ENCODE data around the gene ADARB1. TPM values are rescaled to one million over a fixed set of nuclear protein-coding genes. Genes with fewer than 3 reads are reported as not detected.

ADARB1 gene
- total RNA-seq, 1 experiment from 2014 or later, result 14.6 TPM

DNA sequence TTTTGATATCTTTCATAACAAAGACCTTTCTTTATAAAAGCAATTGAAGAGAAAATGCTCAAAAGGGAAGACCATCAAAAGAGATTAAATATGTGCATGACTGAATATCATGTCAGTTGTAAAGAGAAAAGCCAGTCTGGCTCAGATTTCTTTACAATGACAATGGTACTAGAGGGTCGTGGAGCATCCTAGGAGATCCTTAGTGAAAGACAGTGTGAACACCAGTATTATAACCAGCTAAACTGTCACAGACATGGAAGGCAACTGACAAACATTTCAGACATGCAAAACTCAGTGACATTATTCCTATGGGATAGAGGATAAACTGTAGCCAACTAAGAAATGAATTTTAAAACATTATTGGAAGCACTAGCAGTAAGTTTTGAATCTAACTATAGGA lies 27.1 kb upstream of the ADARB1 start (continued):
- TF ChIP-seq SMAD3 (CRISPR knock-in tag; IDR thresholded peaks at IDR 0.05; ENCODE audit: borderline replicate concordance), result no peak
- TF ChIP-seq, protein P1, sequence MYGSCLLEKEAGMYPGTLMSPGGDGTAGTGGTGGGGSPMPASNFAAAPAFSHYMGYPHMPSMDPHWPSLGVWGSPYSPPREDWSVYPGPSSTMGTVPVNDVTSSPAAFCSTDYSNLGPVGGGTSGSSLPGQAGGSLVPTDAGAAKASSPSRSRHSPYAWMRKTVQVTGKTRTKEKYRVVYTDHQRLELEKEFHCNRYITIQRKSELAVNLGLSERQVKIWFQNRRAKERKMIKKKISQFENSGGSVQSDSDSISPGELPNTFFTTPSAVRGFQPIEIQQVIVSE (CRISPR knock-in tag; IDR thresholded peaks at IDR 0.05; ENCODE audit: borderline replicate concordance), result no peak
- TF ChIP-seq CBFB (CRISPR knock-in tag; IDR thresholded peaks at IDR 0.05; ENCODE audit: low read depth), result no peak
- no peak for TF ChIP-seq ZNF121 (CRISPR knock-in tag; IDR thresholded peaks at IDR 0.05)
- TF ChIP-seq ATF1 (CRISPR knock-in tag; IDR thresholded peaks at IDR 0.05), result no peak
- TF ChIP-seq, protein P2, sequence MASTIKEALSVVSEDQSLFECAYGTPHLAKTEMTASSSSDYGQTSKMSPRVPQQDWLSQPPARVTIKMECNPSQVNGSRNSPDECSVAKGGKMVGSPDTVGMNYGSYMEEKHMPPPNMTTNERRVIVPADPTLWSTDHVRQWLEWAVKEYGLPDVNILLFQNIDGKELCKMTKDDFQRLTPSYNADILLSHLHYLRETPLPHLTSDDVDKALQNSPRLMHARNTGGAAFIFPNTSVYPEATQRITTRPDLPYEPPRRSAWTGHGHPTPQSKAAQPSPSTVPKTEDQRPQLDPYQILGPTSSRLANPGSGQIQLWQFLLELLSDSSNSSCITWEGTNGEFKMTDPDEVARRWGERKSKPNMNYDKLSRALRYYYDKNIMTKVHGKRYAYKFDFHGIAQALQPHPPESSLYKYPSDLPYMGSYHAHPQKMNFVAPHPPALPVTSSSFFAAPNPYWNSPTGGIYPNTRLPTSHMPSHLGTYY (CRISPR knock-in tag; IDR thresholded peaks at IDR 0.05), result no peak
- no peak for TF ChIP-seq NFYB (CRISPR knock-in tag; conservative IDR thresholded peaks at IDR 0.05; ENCODE audit: low read depth)
- TF ChIP-seq JUN (CRISPR knock-in tag; IDR thresholded peaks at IDR 0.05), result no peak
- TF ChIP-seq, protein P3, sequence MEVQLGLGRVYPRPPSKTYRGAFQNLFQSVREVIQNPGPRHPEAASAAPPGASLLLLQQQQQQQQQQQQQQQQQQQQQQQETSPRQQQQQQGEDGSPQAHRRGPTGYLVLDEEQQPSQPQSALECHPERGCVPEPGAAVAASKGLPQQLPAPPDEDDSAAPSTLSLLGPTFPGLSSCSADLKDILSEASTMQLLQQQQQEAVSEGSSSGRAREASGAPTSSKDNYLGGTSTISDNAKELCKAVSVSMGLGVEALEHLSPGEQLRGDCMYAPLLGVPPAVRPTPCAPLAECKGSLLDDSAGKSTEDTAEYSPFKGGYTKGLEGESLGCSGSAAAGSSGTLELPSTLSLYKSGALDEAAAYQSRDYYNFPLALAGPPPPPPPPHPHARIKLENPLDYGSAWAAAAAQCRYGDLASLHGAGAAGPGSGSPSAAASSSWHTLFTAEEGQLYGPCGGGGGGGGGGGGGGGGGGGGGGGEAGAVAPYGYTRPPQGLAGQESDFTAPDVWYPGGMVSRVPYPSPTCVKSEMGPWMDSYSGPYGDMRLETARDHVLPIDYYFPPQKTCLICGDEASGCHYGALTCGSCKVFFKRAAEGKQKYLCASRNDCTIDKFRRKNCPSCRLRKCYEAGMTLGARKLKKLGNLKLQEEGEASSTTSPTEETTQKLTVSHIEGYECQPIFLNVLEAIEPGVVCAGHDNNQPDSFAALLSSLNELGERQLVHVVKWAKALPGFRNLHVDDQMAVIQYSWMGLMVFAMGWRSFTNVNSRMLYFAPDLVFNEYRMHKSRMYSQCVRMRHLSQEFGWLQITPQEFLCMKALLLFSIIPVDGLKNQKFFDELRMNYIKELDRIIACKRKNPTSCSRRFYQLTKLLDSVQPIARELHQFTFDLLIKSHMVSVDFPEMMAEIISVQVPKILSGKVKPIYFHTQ (CRISPR knock-in tag; IDR thresholded peaks at IDR 0.05), result no peak
- TF ChIP-seq, protein P4, sequence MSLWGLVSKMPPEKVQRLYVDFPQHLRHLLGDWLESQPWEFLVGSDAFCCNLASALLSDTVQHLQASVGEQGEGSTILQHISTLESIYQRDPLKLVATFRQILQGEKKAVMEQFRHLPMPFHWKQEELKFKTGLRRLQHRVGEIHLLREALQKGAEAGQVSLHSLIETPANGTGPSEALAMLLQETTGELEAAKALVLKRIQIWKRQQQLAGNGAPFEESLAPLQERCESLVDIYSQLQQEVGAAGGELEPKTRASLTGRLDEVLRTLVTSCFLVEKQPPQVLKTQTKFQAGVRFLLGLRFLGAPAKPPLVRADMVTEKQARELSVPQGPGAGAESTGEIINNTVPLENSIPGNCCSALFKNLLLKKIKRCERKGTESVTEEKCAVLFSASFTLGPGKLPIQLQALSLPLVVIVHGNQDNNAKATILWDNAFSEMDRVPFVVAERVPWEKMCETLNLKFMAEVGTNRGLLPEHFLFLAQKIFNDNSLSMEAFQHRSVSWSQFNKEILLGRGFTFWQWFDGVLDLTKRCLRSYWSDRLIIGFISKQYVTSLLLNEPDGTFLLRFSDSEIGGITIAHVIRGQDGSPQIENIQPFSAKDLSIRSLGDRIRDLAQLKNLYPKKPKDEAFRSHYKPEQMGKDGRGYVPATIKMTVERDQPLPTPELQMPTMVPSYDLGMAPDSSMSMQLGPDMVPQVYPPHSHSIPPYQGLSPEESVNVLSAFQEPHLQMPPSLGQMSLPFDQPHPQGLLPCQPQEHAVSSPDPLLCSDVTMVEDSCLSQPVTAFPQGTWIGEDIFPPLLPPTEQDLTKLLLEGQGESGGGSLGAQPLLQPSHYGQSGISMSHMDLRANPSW (CRISPR knock-in tag; conservative IDR thresholded peaks at IDR 0.05; ENCODE audit: low read depth), result no peak
- TF ChIP-seq, protein P5, sequence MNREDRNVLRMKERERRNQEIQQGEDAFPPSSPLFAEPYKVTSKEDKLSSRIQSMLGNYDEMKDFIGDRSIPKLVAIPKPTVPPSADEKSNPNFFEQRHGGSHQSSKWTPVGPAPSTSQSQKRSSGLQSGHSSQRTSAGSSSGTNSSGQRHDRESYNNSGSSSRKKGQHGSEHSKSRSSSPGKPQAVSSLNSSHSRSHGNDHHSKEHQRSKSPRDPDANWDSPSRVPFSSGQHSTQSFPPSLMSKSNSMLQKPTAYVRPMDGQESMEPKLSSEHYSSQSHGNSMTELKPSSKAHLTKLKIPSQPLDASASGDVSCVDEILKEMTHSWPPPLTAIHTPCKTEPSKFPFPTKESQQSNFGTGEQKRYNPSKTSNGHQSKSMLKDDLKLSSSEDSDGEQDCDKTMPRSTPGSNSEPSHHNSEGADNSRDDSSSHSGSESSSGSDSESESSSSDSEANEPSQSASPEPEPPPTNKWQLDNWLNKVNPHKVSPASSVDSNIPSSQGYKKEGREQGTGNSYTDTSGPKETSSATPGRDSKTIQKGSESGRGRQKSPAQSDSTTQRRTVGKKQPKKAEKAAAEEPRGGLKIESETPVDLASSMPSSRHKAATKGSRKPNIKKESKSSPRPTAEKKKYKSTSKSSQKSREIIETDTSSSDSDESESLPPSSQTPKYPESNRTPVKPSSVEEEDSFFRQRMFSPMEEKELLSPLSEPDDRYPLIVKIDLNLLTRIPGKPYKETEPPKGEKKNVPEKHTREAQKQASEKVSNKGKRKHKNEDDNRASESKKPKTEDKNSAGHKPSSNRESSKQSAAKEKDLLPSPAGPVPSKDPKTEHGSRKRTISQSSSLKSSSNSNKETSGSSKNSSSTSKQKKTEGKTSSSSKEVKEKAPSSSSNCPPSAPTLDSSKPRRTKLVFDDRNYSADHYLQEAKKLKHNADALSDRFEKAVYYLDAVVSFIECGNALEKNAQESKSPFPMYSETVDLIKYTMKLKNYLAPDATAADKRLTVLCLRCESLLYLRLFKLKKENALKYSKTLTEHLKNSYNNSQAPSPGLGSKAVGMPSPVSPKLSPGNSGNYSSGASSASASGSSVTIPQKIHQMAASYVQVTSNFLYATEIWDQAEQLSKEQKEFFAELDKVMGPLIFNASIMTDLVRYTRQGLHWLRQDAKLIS (CRISPR knock-in tag; IDR thresholded peaks at IDR 0.05; ENCODE audit: borderline replicate concordance), result no peak
- TF ChIP-seq ZNF416 (CRISPR knock-in tag; IDR thresholded peaks at IDR 0.05), result no peak
- TF ChIP-seq ZNF396 (CRISPR knock-in tag; IDR thresholded peaks at IDR 0.05; ENCODE audit: borderline replicate concordance), result no peak

DNA sequence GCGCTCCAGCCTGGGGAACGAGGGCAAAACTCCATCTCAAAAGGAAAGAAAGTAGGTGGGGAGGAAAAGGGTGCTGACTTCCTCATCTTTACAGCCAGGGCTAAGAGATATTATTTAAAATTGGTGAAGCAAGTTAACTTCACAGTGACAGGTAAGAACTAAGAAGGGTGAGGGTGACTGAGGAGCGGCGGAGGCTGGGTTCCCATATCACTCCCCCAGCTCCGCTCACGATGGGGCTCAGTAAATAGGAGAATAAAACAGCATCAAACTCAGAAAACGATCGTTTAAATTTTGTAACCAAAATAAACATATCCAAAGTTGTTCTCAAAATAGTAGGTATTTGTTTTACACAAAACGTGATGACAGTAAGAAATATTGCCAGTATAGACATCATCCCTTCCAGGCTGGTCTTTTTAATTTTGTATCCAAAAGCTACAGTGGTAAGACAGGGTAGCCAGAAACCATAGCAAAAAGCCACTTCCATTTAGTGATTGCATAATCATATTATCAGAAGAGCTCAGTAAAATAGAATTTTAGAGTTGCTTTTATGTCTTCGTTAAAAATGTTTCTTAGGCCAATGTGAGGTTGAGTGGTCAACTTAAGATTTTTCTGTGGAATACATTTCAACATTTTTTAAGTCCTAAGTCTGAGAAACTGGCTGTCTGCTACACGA lies 26.2 kb upstream of the ADARB1 start:
- H3K9me3 Mint-ChIP-seq, result peaks cover 32% of the 10 kb centered on the region
- ATAC-seq, result no peak
- POLR2A ChIA-PET, result no interaction called here
- H3K27ac Mint-ChIP-seq, result no peak overlapping the region
- no peak for DNase-seq (ENCODE audit: low spot score)
- peaks cover 18% of the 10 kb centered on the region for H3K4me1 Mint-ChIP-seq
- CTCF ChIA-PET, result no interaction called here
- H3K4me3 Mint-ChIP-seq, result no peak overlapping the region
- peaks cover 15% of the 10 kb centered on the region for H3K27me3 Mint-ChIP-seq (ENCODE audit: low read depth)
- H3K36me3 Mint-ChIP-seq, result 0 out of 2 replicates have a peak, but pooled peaks cover 3% of the 10 kb centered on the region
- TF ChIP-seq TEAD4 (CRISPR knock-in tag; IDR thresholded peaks at IDR 0.05) (no peak), ETV6 (CRISPR knock-in tag; IDR thresholded peaks at IDR 0.05) (no peak), GRHL2 (CRISPR knock-in tag; IDR thresholded peaks at IDR 0.05; ENCODE audit: insufficient replicate concordance, severe bottlenecking) (no peak)
- TF ChIP-seq, protein P6, sequence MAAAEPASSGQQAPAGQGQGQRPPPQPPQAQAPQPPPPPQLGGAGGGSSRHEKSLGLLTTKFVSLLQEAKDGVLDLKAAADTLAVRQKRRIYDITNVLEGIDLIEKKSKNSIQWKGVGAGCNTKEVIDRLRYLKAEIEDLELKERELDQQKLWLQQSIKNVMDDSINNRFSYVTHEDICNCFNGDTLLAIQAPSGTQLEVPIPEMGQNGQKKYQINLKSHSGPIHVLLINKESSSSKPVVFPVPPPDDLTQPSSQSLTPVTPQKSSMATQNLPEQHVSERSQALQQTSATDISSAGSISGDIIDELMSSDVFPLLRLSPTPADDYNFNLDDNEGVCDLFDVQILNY (CRISPR knock-in tag; IDR thresholded peaks at IDR 0.05), result no peak
- TF ChIP-seq, protein P7, sequence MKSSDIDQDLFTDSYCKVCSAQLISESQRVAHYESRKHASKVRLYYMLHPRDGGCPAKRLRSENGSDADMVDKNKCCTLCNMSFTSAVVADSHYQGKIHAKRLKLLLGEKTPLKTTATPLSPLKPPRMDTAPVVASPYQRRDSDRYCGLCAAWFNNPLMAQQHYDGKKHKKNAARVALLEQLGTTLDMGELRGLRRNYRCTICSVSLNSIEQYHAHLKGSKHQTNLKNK (CRISPR knock-in tag; IDR thresholded peaks at IDR 0.05), result no peak
- TF ChIP-seq, protein P8, sequence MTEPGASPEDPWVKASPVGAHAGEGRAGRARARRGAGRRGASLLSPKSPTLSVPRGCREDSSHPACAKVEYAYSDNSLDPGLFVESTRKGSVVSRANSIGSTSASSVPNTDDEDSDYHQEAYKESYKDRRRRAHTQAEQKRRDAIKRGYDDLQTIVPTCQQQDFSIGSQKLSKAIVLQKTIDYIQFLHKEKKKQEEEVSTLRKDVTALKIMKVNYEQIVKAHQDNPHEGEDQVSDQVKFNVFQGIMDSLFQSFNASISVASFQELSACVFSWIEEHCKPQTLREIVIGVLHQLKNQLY (CRISPR knock-in tag; IDR thresholded peaks at IDR 0.05), result no peak
- TF ChIP-seq, protein P4 (CRISPR knock-in tag; conservative IDR thresholded peaks at IDR 0.05; ENCODE audit: low read depth), result no peak

Measured in WTC11 (cell line).